Smooth muscle cell (in vitro differentiated cells): ENCODE results near the gene SSBP3. TPM values are rescaled to one million over a fixed set of nuclear protein-coding genes. Genes with fewer than 3 reads are reported as not detected.

ENCODE experiments used
- DNase-seq: peaks from one replicate; lab custom pipeline; 2025; ENCODE audit not compliant: unreplicated experiment; lab: John Stamatoyannopoulos, UW
- H2AFZ ChIP-seq: fragments of 200-600 bp; sonication (generic); 2 replicates; pipeline ENCODE4 v1.6.0; 2016; ENCODE audit warnings: antibody characterized with exemption, low read depth, mild to moderate bottlenecking
- H3F3A ChIP-seq: fragments of 200-600 bp; sonication (generic); 2 replicates; pipeline ENCODE4 v1.6.0; 2017; ENCODE audit warnings: antibody characterized with exemption, low read depth
- H3K27ac ChIP-seq: fragments of 200-600 bp; sonication (generic); 2 replicates; pipeline ENCODE4 v1.5.1; 2016; ENCODE audit warnings: low read depth, mild to moderate bottlenecking
- H3K27me3 ChIP-seq: fragments of 200-600 bp; sonication (generic); 2 replicates; pipeline ENCODE4 v1.6.1; 2016; ENCODE audit warnings: low read depth, mild to moderate bottlenecking
- H3K36me3 ChIP-seq: fragments of 200-600 bp; sonication (generic); 2 replicates; pipeline ENCODE4 v1.5.1; 2016; ENCODE audit warnings: low read depth
- H3K4me1 ChIP-seq: fragments of 200-600 bp; sonication (generic); 2 replicates; pipeline ENCODE4 v1.5.1; 2016; ENCODE audit warnings: low read depth
- H3K4me2 ChIP-seq: fragments of 200-600 bp; sonication (generic); 2 replicates; pipeline ENCODE4 v1.6.0; 2016; ENCODE audit warnings: mild to moderate bottlenecking
- H3K4me3 ChIP-seq: fragments of 200-600 bp; sonication (generic); 2 replicates; pipeline ENCODE4 v1.5.1; 2016; ENCODE audit warnings: mild to moderate bottlenecking
- H3K79me2 ChIP-seq: fragments of 200-600 bp; sonication (generic); 2 replicates; pipeline ENCODE4 v1.6.0; 2016; ENCODE audit warnings: low read depth, mild to moderate bottlenecking
- H3K9ac ChIP-seq: fragments of 200-600 bp; sonication (generic); 2 replicates; pipeline ENCODE4 v1.6.0; 2016; ENCODE audit warnings: low read depth
- H3K9me3 ChIP-seq: fragments of 200-600 bp; sonication (generic); replicated peaks from 2 replicates; pipeline ENCODE4 v1.5.1; 2016; ENCODE audit warnings: low read depth
- H4K20me1 ChIP-seq: fragments of 200-600 bp; sonication (generic); 2 replicates; pipeline ENCODE4 v1.6.0; 2016; ENCODE audit warnings: low read depth
- WGBS: methylation state at CpG from one replicate; pipeline ENCODE4 v1.1.7; 2016; ENCODE audit warnings: low lambda C conversion rate; 5-methylcytosine and 5-hydroxymethylcytosine counted together
- polyA plus RNA-seq: library from polyadenylated mRNA; unstranded; fragments of >200 nt; fragmentation: Nextera tagmentation; extraction: Ambion mirVana; gene quantifications from 2 replicates; pipeline ENCODE4 v1.2.1, GENCODE V29; 2016
- total RNA-seq: library from RNA; depleted of rRNA; stranded (reverse); fragments of >200 nt; gene quantifications from 2 replicates; pipeline ENCODE4 v1.2.3, GENCODE V29; 2014
- TF ChIP-seq, protein P1 (sequence below): fragments of 200-600 bp; sonication (generic); IDR thresholded peaks from 2 replicates; pipeline ENCODE4 v1.5.1; 2017; ENCODE audit warnings: borderline replicate concordance, mild to moderate bottlenecking, antibody characterized with exemption; ENCODE audit not compliant: insufficient read depth, poor library complexity, severe bottlenecking

Gene SSBP3
- total and polyA plus RNA-seq, 2 experiments from 2014 or later: 26.5 to 30.1 TPM

DNA sequence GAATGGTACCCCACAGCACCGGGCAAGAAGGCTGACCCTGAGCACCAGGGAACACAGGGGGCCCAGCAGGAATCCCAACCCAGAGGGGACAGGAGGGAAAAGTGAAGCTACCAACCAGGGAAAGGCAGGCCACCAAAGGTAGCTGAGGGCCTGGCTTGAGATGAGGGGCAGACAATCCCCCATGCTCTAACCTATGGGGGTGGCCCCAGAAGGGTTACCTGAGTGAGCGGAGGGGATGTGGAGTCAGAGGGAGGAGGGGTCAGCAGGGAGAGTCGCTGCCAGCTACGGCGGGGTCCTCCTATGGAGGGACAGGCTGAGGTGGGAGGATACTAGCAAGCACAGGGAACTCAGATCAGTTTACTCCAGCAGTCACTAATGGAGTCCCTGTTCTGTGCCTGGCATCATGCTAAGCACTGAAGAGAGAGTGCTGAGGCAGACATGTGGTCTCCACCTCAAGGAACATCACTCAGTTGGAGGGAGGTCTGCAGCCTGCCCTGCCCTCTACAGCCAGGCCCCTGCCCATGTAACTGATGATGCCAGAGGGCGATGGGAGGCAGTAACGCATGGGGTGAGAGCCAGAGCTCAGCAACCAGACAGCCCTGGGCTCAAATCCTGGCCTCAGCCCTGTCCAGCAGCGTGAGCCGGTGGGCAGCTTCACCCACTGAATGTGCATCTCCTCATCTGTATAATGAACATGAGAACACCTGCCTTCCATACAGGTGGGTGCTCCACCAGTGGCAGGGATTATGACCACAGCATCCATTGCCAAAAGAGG, 227.7 kb downstream of the SSBP3 start:
- Histone ChIP-seq H2AFZ (no peak overlapping the region), H3K9me3 (no peaks in the 10 kb centered on the region), H3K4me3 (no peak overlapping the region), H3K79me2 (no peaks in the 10 kb centered on the region), H3K27me3 (no peaks in the 10 kb centered on the region), H3K4me2 (no peak overlapping the region), H3F3A (no peaks in the 10 kb centered on the region), H4K20me1 (no peaks in the 10 kb centered on the region), H3K27ac (no peak overlapping the region), H3K9ac (no peak overlapping the region), H3K36me3 (no peaks in the 10 kb centered on the region), H3K4me1 (no peaks in the 10 kb centered on the region)
- TF ChIP-seq, protein P1, sequence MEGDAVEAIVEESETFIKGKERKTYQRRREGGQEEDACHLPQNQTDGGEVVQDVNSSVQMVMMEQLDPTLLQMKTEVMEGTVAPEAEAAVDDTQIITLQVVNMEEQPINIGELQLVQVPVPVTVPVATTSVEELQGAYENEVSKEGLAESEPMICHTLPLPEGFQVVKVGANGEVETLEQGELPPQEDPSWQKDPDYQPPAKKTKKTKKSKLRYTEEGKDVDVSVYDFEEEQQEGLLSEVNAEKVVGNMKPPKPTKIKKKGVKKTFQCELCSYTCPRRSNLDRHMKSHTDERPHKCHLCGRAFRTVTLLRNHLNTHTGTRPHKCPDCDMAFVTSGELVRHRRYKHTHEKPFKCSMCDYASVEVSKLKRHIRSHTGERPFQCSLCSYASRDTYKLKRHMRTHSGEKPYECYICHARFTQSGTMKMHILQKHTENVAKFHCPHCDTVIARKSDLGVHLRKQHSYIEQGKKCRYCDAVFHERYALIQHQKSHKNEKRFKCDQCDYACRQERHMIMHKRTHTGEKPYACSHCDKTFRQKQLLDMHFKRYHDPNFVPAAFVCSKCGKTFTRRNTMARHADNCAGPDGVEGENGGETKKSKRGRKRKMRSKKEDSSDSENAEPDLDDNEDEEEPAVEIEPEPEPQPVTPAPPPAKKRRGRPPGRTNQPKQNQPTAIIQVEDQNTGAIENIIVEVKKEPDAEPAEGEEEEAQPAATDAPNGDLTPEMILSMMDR: no peak
- 90% methylated on average over 9 of the region's 9 CpGs for WGBS
- DNase-seq: no peak

DNA sequence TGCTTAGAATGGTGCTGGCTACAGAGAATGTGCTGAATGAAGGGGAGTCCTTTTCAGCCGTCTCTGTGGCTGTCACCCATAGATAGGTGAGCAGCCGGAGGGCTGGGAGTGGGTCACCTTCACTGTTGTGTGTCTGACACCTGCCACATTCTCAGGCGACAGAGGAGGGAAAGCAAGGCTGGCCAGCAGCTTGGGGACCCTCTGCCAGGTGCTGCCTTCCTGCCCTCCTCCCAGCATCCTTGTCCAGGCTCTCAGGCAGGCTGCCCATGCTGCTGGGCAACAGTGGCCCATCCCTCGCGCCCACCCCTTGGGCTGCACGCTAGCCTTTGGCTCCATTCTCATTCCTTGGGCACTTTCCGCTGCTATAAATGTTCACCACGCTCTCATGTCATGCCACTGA, 228.5 kb downstream of the SSBP3 start:
- TF ChIP-seq, protein P1: no peak
- no peak overlapping the region for H3K9ac ChIP-seq
- H3K79me2 ChIP-seq: no peaks in the 10 kb centered on the region
- H3K9me3 ChIP-seq: no peaks in the 10 kb centered on the region
- H3K4me1 ChIP-seq: no peaks in the 10 kb centered on the region
- H4K20me1 ChIP-seq: no peaks in the 10 kb centered on the region
- H3F3A ChIP-seq: no peaks in the 10 kb centered on the region
- H3K36me3 ChIP-seq: no peaks in the 10 kb centered on the region
- H3K27ac ChIP-seq: no peak overlapping the region
- no peak overlapping the region for H3K4me3 ChIP-seq
- H2AFZ ChIP-seq: no peak overlapping the region
- 94% methylated on average over 8 of the region's 8 CpGs for WGBS
- H3K4me2 ChIP-seq: no peak overlapping the region
- no peak for DNase-seq
- H3K27me3 ChIP-seq: no peaks in the 10 kb centered on the region

DNA sequence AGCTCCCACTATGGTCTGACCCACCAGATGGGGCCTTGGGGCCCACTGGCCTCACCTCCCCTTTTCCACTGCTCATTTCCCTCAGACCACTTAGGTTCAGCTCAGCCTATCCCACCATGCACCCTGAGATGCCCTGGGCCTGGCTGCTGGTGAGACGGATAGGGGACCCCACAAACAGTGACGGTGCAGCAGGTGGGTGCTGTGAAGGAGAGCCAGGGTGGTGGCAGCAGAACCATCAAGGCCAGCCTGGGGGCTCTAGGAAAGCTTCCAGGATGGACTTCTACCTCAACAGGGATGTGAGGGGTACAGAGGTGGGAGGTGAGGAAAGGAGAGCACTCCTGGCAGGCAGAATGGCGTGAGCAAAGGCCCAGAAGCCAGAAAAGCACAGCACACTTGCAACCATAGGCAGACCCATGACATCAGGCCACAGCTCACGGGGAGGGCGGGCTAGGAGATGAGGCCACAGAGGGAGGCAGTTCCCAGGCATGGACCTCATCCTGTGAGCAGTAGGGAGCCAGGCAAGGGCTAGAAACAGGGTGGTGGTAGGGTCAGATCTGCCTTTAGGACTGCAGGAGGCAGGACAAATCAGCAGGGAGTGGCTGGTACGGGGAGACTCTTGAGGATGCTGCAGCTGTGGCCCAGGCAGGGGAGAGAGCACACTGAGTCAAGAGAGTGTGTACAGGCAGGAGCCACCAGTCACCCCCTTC, 229.4 kb downstream of the SSBP3 start:
- Histone ChIP-seq H3K27me3 (no peaks in the 10 kb centered on the region), H3F3A (no peaks in the 10 kb centered on the region), H2AFZ (no peak overlapping the region), H4K20me1 (no peaks in the 10 kb centered on the region), H3K36me3 (no peaks in the 10 kb centered on the region), H3K9me3 (no peaks in the 10 kb centered on the region), H3K9ac (no peak overlapping the region), H3K4me3 (no peak overlapping the region), H3K27ac (no peak overlapping the region), H3K79me2 (no peaks in the 10 kb centered on the region), H3K4me1 (no peaks in the 10 kb centered on the region), H3K4me2 (no peak overlapping the region)
- 87% methylated on average over 6 of the region's 6 CpGs for WGBS
- DNase-seq: no peak
- TF ChIP-seq, protein P1: no peak

Other genes starting within 250 kb of the SSBP3 start
- 1.3 and 1.5 TPM in 2 replicates for gene CYB5RL, start 206.4 kb downstream of the SSBP3 start, total RNA-seq
- 3.2 and 3.8 TPM in 2 replicates for gene CYB5RL, start 206.4 kb downstream of the SSBP3 start, polyA plus RNA-seq
- 70.9 and 85.5 TPM in 2 replicates for gene MRPL37, start 206.2 kb downstream of the SSBP3 start, total RNA-seq
- 96.4 and 100.0 TPM in 2 replicates for gene MRPL37, start 206.2 kb downstream of the SSBP3 start, polyA plus RNA-seq
- gene ACOT11, start 141.8 kb upstream of the SSBP3 start, total RNA-seq: 4.8 TPM in 2 replicates
- gene ACOT11, start 141.8 kb upstream of the SSBP3 start, polyA plus RNA-seq: 1.6 and 8.8 TPM in 2 replicates
- not detected in 2 replicates for gene FAM151A, start 217.1 kb upstream of the SSBP3 start, total RNA-seq
- not detected in 2 replicates for gene FAM151A, start 217.1 kb upstream of the SSBP3 start, polyA plus RNA-seq
- gene MROH7, start 235.4 kb upstream of the SSBP3 start, total RNA-seq: 0.58 and 0.76 TPM in 2 replicates
- gene MROH7, start 235.4 kb upstream of the SSBP3 start, polyA plus RNA-seq: 0.33 and 0.35 TPM in 2 replicates